Measurements from ENCODE around the gene BTC.

Gene BTC

DNA sequence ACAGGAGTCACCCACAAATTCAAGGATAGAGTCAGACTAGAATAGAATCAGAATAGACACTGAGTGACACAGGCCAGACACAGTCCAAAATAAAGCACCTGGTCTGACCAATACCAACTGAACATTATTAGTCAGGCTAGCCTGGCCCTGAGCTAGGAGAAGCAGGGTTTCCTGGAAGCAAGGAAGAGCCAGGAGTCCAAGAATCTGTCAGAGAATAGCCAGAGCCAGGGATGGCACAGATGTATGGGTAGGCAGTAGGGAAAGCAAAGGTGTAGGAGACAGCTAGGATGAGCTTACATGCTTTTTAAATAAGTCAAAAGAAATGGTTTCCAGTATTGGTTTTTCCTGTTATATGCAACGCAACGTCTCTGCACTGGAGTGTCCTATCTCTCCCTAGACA lies 3.7 kb downstream of the BTC start:
- H3K4me3 ChIP-seq (replicated peaks in 1 of 2; ENCODE audit: low read depth in 2 of 2, low read length in 2 of 2) = no peak overlapping the region
- DNase-seq (ENCODE audit: low read depth in 2 of 2) = no peak
- TF ChIP-seq, protein P1, sequence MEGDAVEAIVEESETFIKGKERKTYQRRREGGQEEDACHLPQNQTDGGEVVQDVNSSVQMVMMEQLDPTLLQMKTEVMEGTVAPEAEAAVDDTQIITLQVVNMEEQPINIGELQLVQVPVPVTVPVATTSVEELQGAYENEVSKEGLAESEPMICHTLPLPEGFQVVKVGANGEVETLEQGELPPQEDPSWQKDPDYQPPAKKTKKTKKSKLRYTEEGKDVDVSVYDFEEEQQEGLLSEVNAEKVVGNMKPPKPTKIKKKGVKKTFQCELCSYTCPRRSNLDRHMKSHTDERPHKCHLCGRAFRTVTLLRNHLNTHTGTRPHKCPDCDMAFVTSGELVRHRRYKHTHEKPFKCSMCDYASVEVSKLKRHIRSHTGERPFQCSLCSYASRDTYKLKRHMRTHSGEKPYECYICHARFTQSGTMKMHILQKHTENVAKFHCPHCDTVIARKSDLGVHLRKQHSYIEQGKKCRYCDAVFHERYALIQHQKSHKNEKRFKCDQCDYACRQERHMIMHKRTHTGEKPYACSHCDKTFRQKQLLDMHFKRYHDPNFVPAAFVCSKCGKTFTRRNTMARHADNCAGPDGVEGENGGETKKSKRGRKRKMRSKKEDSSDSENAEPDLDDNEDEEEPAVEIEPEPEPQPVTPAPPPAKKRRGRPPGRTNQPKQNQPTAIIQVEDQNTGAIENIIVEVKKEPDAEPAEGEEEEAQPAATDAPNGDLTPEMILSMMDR (IDR thresholded peaks at IDR 0.05; ENCODE audit: low read depth, low read length) = no peak

DNA sequence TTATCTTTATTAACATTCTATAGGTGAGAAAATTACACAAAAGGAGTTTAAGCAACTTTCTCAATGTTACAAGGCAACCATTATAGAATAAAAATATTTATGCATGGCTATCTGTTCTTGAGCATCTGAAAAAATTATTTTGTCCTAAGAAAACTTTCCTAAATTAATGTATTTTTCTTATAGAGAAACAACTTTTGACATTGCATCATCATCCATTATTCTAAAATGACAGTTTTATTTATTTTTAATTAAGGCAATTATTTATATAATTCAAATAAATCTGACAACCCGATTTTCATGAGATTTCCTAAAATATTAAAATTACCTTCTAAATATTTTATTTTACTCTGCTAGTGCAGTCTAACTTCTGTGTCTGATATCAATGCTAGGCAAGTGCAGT lies 4.8 kb downstream of the BTC start:
- H3K4me3 ChIP-seq (replicated peaks in 1 of 2; ENCODE audit: low read depth in 2 of 2, low read length in 2 of 2) = no peak overlapping the region
- DNase-seq (ENCODE audit: low read depth in 2 of 2) = no peak
- TF ChIP-seq, protein P1 (IDR thresholded peaks at IDR 0.05; ENCODE audit: low read depth, low read length) = no peak

DNA sequence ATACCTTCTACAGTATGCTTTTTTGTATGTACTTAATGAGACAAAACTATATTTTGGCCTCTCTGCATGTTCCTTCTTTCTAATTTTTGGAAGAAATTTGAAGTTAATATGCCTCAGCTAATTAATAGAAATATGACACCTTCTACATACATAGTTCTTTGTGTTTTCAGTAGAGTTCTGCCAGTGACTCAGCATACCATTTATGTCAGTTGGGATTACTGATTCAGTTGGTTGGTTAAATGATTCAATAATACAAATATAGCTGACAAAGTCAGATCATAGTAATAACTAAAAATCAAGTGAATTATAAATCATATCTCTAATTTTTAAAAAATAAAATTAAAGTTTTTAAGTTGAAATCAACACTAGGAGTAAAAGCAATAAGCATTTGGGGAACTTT lies 16.8 kb downstream of the BTC start:
- DNase-seq (ENCODE audit: low read depth in 2 of 2) = peak in 1 of 2 donors; percentile 47
- TF ChIP-seq, protein P1 (IDR thresholded peaks at IDR 0.05; ENCODE audit: low read depth, low read length) = no peak
- no peak overlapping the region for H3K4me3 ChIP-seq (replicated peaks in 1 of 2; ENCODE audit: low read depth in 2 of 2, low read length in 2 of 2)

DNA sequence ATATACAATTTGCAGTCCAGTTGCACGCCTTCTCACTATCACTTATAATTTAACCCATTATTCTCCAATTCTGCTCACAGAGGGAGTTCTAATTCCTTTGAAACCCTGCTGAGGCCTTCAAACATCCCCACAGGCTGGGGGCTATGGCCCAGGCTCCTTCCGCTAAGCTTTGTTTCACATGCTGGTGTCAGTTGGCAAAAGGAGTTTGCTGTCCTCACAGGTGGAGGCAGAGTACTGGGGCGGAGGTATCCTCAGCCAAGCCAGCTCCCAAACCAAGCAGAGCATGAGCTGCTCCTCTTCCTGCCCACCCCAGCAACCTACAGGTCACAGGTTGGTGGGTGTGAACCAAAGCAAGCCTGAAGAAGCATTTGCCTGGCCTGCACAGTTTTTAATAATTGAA lies 21.5 kb downstream of the BTC start:
- DNase-seq (ENCODE audit: low read depth in 2 of 2) = no peak
- no peak overlapping the region for H3K4me3 ChIP-seq (replicated peaks in 1 of 2; ENCODE audit: low read depth in 2 of 2, low read length in 2 of 2)
- TF ChIP-seq, protein P1 (IDR thresholded peaks at IDR 0.05; ENCODE audit: low read depth, low read length) = no peak

DNA sequence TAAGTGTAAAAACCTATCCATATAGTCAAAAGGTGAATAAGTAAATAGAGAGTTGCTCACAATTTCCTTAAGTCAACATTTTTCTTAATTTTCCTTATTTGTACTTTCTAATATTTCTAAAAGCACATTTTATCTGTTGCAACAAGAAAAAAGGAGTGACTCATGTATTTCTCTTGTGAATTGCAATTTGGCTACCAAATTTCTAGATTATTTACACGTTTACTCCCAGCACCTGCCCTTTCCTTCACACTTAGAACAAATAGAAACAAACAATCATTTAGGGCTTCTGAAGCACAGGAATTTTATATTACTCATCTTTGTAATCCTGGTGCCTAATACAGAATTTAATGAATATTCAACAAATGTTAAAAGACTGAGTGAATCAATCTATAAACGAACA lies 22.2 kb downstream of the BTC start:
- TF ChIP-seq, protein P1 (IDR thresholded peaks at IDR 0.05; ENCODE audit: low read depth, low read length) = no peak
- peak in 1 of 2 donors; percentile 4 for DNase-seq (ENCODE audit: low read depth in 2 of 2)
- no peak overlapping the region for H3K4me3 ChIP-seq (replicated peaks in 1 of 2; ENCODE audit: low read depth in 2 of 2, low read length in 2 of 2)

DNA sequence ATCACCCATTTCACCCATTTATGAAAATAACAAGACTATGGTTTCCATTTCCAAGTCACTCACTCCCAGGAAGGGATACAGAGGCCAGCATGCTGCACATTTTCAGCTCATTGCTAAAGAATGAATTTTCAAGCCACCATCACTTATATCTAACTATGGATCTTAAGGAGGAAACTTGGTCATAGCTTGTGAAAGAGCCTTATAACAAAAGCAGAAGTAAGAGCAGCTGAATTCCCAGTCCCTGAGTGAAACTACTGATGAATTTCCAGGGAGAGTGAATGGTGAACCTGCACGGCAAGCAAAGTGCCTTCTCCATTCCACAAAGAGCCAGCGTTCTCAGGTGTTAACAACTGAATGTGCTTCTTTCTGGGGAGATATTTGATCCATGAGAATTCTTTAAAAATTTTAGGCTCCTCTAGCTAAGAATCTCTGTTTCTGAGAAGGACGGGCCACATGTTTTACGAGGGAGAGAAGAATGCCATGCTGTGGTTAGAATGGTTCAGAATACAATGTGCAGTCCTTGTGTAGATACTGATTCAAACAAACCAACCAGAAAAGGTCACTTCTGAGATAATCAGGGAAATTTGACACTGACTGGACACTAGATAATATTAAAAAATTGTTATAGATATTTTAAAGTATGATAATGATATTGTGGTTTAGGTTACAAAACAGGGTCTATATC lies 24.0 kb downstream of the BTC start:
- H3K4me3 ChIP-seq (replicated peaks in 1 of 2; ENCODE audit: low read depth in 2 of 2, low read length in 2 of 2) = no peak overlapping the region
- TF ChIP-seq, protein P1 (IDR thresholded peaks at IDR 0.05; ENCODE audit: low read depth, low read length) = no peak
- no peak for DNase-seq (ENCODE audit: low read depth in 2 of 2)

Measured in cardiac fibroblast (primary cell).